ENCODE data around the gene RPL39L.

The RPL39L gene

DNA sequence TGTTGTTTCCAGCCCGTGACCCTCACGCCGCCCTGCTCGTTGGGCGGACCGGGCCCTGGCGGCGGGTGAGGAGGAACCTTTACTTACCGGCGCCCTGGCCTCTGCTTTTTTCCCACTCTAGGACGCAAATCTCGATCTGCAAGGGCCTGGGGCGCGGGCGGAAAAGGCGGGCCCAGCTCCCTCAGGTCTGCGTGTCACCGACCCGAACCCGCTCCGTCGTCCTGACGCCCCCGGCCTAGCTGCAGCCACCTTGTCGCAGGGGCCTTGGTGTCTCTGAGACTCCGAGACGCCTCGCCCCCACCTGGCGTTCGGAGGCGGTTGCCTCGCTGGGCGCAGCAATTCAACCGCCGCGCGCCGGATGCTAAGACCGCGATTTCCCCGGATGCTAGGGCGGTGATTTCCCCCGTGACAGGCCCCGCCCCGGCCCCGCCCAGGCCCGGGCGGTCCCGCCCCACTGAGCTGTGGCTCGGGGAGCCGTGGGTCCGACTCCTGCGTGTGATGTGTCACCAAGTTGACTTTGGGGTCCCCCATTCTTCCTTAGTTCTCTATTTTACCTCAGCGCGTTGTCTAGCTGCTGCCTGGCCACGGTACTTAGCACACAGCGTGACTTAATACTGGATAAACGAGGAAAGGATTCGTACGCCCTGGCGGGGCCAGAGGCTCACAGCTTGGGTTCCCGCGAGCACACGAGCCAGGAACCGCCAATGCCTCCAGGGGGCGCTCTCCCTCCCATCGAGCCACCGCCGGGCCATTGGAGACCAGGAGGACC is at the start of gene RPL39L:
Gene RPL39L, minus strand, starts transcription at position 371 of the 769 bp plus-strand sequence. CDS start 18,196 bp downstream, outside the sequence.
- TF ChIP-seq, protein P1, sequence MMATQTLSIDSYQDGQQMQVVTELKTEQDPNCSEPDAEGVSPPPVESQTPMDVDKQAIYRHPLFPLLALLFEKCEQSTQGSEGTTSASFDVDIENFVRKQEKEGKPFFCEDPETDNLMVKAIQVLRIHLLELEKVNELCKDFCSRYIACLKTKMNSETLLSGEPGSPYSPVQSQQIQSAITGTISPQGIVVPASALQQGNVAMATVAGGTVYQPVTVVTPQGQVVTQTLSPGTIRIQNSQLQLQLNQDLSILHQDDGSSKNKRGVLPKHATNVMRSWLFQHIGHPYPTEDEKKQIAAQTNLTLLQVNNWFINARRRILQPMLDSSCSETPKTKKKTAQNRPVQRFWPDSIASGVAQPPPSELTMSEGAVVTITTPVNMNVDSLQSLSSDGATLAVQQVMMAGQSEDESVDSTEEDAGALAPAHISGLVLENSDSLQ (IDR thresholded peaks at IDR 0.05), result peak; percentile 72
- TF ChIP-seq L3MBTL2 (conservative IDR thresholded peaks at IDR 0.05), result peak; percentile 86
- no peak for TF ChIP-seq ARNT (IDR thresholded peaks at IDR 0.05)
- peak; percentile 83 for DNase-seq (ENCODE audit: extremely low spot score)
- POLR2A ChIA-PET, result interaction anchor here (0.9 to 1.9 kb wide), 7 partner anchors 9 to 207 kb away, joined by 3 to 8 read pairs (median 4); no protein-coding TSS in a partner anchor
- CTCF ChIA-PET, result interaction anchor here (0.6 to 2.0 kb wide), 13 partner anchors 11 to 498 kb away, joined by 3 to 9 read pairs (median 3); no protein-coding TSS in a partner anchor

DNA sequence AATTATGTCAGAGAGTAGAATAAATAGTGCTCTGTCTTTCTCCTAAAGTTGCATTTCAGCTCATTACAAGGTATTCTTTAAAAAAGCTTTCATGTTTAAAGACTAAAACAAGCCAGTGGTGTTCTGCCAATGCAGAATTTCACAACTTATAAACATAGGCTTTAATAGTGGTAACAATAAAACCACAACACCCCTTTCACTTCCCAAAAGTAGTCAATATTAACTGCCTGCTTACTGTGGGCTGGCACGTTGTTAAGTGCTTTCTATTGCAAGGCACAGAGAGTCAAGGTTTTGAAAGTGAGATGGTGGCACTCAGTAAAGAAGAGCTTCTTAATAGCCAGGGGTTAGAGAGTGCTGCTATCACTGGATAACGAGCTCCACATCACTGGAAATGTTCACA is 49.6 kb upstream of the RPL39L start:
- ChIA-PET POLR2A (no interaction called here), CTCF (no interaction called here)
- no peak for DNase-seq (ENCODE audit: extremely low spot score)
- TF ChIP-seq TARDBP (IDR thresholded peaks at IDR 0.05), result no peak
- TF ChIP-seq FOXA1 (IDR thresholded peaks at IDR 0.05), result no peak
- no peak for TF ChIP-seq L3MBTL2 (conservative IDR thresholded peaks at IDR 0.05)
- no peak for TF ChIP-seq ARNT (IDR thresholded peaks at IDR 0.05)
- TF ChIP-seq FOXM1 (IDR thresholded peaks at IDR 0.05; ENCODE audit: borderline replicate concordance), result no peak
- TF ChIP-seq LEF1 (IDR thresholded peaks at IDR 0.05; ENCODE audit: borderline replicate concordance), result no peak
- no peak for TF ChIP-seq SUZ12 (IDR thresholded peaks at IDR 0.05)
- no peak for TF ChIP-seq FOXK2 (IDR thresholded peaks at IDR 0.05)
- TF ChIP-seq NFRKB (IDR thresholded peaks at IDR 0.05), result no peak
- TF ChIP-seq, protein P1 (IDR thresholded peaks at IDR 0.05), result no peak
- no peak for TF ChIP-seq BHLHE40 (IDR thresholded peaks at IDR 0.05; ENCODE audit: borderline replicate concordance)
- no peak for TF ChIP-seq CTBP1 (IDR thresholded peaks at IDR 0.05; ENCODE audit: borderline replicate concordance)
- no peak for TF ChIP-seq ELF4 (IDR thresholded peaks at IDR 0.05)
- no peak for TF ChIP-seq ZNF384 (IDR thresholded peaks at IDR 0.05)
- TF ChIP-seq HDGF (IDR thresholded peaks at IDR 0.05; ENCODE audit: borderline replicate concordance), result no peak

DNA sequence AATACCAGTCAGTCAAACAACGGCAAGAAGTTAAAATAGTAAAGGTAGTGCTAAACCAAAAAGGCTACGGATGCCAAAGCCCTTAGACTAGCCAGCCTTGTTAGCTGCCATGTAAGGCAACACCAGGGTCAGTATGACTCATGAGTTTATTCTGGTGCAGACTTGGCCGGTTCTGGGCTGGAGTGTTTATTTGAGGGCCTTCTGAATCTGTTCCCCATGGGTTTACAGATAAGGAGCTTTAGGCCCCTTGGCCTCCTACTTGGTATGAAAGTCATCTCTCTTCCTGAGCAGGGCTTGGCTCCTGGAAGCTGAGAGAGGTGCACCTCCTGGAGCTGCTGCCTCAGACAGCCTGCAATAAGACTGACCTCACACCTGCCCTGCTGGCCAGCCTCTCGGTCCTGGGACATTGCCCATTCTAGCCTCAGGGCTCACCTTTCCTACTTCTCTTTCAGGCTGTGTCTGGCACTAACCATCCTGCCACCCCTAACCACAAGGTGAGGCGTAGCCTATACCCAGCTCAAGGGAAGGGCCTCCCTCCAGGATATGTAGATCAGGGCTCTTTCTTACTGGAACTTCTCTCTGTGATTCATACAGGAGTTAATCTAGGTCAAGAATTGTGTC is 47.6 kb upstream of the RPL39L start:
- POLR2A ChIA-PET, result no interaction called here
- CTCF ChIA-PET, result no interaction called here
- no peak for DNase-seq (ENCODE audit: extremely low spot score)
- TF ChIP-seq FOXM1 (IDR thresholded peaks at IDR 0.05; ENCODE audit: borderline replicate concordance), result no peak
- no peak for TF ChIP-seq FOXA1 (IDR thresholded peaks at IDR 0.05)
- no peak for TF ChIP-seq TARDBP (IDR thresholded peaks at IDR 0.05)
- TF ChIP-seq, protein P1 (IDR thresholded peaks at IDR 0.05), result no peak
- TF ChIP-seq HDGF (IDR thresholded peaks at IDR 0.05; ENCODE audit: borderline replicate concordance), result no peak
- no peak for TF ChIP-seq CTBP1 (IDR thresholded peaks at IDR 0.05; ENCODE audit: borderline replicate concordance)
- TF ChIP-seq ELF4 (IDR thresholded peaks at IDR 0.05), result no peak
- no peak for TF ChIP-seq BHLHE40 (IDR thresholded peaks at IDR 0.05; ENCODE audit: borderline replicate concordance)
- no peak for TF ChIP-seq FOXK2 (IDR thresholded peaks at IDR 0.05)
- no peak for TF ChIP-seq ZNF384 (IDR thresholded peaks at IDR 0.05)
- TF ChIP-seq ARNT (IDR thresholded peaks at IDR 0.05), result no peak
- no peak for TF ChIP-seq NFRKB (IDR thresholded peaks at IDR 0.05)

DNA sequence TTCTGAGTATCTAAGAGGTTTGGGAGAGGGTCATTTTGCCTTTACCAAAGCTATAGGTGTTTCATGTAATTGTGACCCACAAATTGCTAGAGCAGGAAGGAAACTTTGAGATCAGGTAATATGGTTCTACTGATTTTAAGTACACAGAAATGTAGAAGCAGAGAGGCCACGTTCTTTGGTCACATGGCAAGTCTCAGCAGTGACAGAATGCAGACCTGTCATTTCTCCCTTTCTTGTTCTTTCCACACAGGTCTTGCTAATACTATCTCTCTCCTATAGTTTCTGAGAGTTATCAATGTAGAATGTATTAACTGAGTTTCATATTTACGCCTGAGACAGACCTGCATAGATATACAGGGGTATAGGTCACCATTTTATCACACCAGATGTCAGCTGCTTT is 47.1 kb upstream of the RPL39L start:
- TF ChIP-seq FOXM1 (IDR thresholded peaks at IDR 0.05; ENCODE audit: borderline replicate concordance) (no peak), NFRKB (IDR thresholded peaks at IDR 0.05) (no peak), L3MBTL2 (conservative IDR thresholded peaks at IDR 0.05) (no peak), CTBP1 (IDR thresholded peaks at IDR 0.05; ENCODE audit: borderline replicate concordance) (no peak), BHLHE40 (IDR thresholded peaks at IDR 0.05; ENCODE audit: borderline replicate concordance) (no peak), TARDBP (IDR thresholded peaks at IDR 0.05) (no peak), ELF4 (IDR thresholded peaks at IDR 0.05) (no peak), SUZ12 (IDR thresholded peaks at IDR 0.05) (no peak), FOXA1 (IDR thresholded peaks at IDR 0.05) (no peak), LEF1 (IDR thresholded peaks at IDR 0.05; ENCODE audit: borderline replicate concordance) (no peak), ZNF384 (IDR thresholded peaks at IDR 0.05) (no peak), HDGF (IDR thresholded peaks at IDR 0.05; ENCODE audit: borderline replicate concordance) (no peak), FOXK2 (IDR thresholded peaks at IDR 0.05) (no peak), ARNT (IDR thresholded peaks at IDR 0.05) (no peak), SP1 (IDR thresholded peaks at IDR 0.05) (no peak)
- TF ChIP-seq, protein P1 (IDR thresholded peaks at IDR 0.05), result no peak
- DNase-seq (ENCODE audit: extremely low spot score), result no peak
- ChIA-PET CTCF (no interaction called here), POLR2A (no interaction called here)

DNA sequence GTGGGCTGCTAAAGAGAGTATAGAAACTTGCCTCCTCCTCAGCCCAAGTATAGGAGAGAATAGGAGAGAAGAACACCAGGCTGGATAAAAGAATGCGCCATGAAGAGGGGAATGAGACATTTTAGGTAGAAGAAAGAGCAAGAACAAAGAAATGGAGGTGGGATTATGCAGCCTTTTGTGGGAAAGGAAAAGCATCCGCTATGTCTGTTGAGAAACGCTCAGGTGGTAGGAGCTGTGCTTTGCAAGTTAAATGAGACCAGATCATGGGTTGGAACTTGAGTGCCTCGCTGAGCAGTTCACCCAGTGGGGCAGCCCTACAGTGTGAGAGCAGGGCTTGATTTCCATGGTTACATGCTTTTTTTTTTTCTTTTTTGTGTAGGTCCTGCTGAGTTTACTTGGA is 46.5 kb upstream of the RPL39L start:
- no peak for TF ChIP-seq FOXM1 (IDR thresholded peaks at IDR 0.05; ENCODE audit: borderline replicate concordance)
- TF ChIP-seq LEF1 (IDR thresholded peaks at IDR 0.05; ENCODE audit: borderline replicate concordance), result no peak
- TF ChIP-seq BHLHE40 (IDR thresholded peaks at IDR 0.05; ENCODE audit: borderline replicate concordance), result no peak
- TF ChIP-seq CTBP1 (IDR thresholded peaks at IDR 0.05; ENCODE audit: borderline replicate concordance), result no peak
- CTCF ChIA-PET, result no interaction called here
- POLR2A ChIA-PET, result no interaction called here
- DNase-seq (ENCODE audit: extremely low spot score), result no peak

All from HEK293T (cell line).